DMS53 (cell line): ENCODE data around the gene HOTAIR.

Source experiments
- DNase-seq: peaks from one replicate; lab custom pipeline; 2025; lab: John Stamatoyannopoulos, UW

The HOTAIR gene

DNA sequence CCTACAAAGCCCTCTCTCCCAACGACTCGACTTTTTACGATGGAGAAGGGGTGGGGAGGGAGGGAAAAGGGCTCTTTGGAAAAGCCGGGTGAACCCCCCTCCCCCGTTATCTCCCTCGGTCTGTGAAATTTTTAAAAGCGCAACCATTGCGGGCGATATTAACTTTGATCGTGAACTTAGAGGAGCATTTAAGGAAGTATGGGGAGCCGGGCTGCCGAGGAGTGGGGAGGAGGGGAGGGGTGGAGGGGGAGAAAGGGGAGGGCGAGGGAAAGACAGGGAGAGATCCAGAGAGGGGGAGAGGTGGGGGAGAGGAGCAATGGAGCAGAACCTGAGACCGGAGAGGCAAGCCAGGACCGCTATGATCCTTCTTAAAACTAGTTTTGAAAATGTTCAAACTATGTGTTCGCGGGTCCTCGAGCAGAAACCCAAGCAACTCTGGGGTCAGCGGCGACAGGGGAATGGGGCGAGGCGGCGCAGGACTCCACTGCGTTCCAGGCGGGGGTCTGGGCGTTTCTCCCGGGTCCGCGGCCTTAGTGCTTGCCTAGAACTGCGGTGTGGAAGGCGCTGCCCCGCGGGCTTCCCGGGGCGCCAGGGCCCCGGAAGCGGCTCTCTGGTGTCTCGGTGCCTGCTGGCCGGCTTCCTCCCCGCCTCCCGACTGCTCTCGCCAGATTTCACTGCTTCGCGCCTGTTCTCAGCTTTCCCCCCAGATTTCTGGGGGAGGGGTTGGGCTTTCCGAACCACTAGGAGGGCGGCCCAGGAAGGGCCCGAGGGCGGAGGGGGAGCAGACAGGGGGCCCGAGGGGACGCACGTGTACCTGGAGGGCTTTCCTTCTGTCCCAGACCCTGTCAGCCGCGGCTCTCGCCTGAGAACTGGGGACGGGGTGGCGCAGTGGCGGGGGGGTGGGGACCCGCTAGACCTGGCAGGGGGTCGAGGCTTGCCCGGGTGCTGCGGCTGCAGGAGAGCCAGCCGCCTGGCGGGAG is at the start of gene HOTAIR:
Gene HOTAIR (minus strand): TSS at position 871 of the 980 bp plus-strand sequence.
- peak; percentile 38 for DNase-seq

DNA sequence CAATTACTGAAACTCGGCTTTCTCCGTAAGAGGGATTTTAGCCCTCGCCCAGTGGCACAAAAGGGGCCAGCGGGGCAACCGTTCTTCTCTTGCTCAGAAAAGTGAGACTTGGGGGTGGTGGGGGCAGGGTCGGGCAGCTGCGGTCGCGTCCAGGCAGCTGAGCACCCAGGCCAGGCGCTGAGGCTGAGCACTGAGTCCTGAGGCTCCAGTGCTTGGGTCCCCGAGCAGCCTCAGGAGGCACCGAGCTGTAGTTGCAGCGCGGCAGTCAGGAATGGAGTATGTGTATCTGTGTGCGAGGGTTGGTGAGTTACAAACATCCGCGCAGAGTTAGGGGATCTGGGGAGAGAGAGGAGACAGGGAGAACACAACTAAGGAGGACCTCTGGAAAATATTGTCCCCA is 49.4 kb upstream of the HOTAIR start:
- no peak for DNase-seq

DNA sequence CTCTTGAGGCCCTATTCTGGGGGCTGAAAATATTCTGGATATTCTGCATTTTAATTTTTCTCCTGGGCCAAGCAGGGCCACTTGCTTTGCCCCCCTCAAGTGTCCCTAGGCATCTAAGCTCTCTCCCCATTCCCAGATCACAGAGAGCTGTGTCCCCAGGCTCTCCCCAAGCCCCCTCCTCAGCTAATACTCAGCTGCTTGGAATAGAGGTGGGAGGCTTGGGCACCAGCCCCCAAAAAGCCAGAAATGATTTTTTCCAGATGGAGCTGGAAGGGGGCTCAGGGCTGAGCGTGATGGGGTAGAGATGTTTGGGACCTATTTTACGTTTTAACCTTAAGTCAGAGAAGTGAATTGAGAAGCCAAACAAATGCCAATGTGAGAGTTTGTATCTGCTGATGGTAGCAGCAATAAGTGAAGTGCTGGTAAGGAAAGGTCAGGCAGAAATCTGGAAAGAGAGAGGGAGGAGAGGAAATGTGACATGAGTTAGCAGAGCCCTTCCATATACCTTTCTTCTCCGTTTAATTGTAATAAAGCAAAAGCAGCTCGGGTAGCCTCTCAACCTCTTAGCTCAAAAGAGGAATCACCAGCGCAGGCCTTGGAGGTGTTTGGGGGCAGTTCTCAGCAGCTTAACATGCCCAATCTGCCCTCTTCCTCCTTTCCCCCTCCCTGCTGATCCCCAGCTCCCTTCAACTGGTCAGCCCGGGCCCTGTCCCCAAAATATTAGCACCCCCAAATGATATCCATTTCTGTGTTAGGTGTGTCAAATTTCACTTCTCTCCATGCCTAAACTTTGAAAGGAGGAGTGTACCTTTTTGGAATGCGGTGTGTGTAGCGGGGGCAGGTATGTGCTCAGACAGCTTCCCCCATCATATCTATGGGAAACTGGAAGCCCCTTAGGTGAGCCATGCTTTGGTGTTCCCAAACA is 48.5 kb upstream of the HOTAIR start:
- DNase-seq: no peak

DNA sequence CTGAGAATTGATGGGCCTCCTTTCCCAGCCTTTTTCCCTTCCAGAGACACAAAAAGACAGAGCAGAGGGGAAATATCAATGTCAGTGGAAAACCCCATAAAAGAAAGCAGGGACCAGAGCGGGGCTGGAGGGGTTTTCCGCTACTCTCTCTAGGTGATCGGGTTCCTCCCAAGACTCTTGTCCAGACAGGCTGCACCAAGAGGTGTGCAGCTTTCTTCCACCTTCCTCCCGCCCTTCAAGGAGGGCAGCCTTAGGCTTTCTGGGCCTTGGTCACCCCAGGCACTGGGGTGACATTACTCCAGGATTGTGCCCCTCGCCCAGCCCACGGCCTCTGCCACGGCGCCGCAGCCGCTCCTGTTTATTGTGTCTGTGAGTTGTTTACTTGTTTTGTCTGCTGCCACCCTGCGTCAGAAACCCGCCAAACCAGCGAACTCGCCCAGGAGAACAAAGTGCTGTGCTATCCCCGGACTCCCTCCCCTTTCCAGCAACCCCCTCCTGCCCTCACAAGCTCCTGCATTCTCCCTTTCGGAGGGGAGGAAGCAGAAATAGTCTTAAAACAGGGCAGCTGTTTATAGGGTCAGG is 46.8 kb upstream of the HOTAIR start:
- DNase-seq: peak; percentile 36

DNA sequence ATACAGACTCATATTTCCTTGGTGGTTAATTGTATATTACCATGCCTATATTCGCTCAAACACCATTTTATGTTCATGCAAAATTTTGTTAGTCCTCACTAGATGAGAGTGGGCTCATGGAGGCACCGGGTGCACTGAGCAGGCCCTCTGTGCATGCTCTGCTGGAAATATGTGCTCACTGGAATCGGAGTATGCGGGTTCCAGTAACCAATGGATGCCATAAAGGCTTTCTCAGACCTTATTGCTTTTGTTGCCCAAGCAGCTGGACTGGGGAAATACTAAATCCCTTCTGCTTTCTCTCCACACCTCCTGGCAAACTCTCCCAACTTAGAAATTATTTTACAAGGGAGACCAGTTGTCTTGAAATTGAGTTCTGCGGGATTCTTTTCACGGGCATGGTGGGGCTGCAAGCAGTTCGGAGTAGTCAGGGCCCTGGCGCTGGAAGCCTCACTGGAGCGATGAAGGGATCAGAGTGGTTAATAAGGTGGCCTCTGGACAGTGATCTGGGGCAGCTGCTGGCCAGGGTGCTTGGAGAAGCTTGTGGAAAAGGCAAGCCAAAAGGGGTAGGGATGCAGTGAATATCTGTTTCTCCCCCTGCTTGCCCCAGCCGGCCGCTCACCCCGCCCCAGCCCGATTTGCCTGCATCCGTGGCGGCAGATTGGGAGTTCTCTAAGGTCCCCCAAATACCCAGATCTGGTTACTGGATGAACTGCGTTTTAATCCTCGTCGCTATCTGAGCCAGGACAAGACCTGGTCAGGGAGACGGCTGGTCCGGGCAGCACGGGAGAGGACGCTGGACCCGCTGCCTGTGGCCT is 46.0 kb upstream of the HOTAIR start:
- no peak for DNase-seq

DNA sequence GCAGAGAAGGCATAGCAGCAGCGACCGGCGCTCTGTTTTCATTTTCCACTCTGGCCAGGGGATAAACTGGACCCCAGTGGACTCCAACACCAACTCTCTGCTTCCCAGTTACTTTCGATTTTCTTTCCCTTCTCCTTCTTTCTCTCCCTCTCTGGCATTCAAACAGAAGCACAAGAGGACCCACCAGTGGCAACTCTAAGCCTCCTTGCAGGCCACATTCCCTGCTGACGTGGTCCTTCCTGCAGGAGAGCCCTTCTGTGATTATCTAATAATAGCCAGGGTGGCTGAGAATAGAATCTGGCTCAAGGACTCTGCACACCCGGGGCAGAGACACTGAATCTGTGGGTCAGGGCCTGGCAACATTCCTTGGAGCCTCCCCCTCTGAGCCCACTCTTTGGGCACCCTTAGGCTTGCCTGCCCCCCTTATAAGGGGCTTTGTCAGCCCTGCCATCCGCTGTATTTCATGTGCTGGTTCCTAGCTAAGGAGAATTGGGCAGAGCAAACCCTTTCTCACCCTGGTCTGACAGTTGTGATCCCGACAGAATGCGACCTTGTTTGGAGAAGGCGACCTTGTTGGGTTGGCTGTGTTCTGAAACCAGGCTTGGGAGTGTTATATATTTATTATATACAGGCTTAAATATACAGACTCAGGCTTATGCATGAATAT is 45.3 kb upstream of the HOTAIR start:
- DNase-seq: no peak

DNA sequence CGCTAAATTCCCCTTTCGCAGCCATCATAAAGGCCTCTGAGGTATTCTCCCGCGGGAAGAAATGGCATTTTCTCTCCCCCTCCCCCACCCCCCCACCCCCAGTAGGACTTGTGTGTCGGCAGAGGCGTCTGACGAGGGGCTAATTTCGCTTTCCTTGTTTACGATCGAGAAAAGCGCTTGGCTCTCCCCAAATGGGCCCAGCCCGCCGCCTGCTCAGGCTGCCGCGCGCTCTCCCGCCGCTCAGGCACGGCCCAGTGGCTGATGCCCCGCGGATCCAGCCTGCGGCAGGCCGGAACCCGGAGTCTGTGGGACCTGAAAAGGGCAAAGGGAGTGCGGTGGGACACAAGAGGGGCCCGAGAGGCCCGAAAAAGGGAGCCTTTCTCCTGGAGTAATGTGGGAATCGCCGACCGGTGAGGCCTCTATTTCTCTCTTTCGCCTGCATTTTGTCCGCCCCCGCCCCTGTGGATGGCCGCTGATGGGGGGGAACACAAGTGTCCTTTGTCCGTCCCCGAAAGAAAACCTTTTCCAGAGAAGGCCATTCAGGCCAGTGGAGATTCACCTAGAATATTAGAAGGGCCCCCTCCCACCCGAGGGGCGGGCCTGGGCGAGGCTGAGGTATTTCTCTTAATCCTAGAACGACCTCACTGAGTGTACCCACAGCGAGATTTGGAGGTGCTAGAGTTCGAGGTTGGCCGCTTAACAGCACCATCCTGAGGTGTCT is 44.5 kb upstream of the HOTAIR start:
- no peak for DNase-seq

DNA sequence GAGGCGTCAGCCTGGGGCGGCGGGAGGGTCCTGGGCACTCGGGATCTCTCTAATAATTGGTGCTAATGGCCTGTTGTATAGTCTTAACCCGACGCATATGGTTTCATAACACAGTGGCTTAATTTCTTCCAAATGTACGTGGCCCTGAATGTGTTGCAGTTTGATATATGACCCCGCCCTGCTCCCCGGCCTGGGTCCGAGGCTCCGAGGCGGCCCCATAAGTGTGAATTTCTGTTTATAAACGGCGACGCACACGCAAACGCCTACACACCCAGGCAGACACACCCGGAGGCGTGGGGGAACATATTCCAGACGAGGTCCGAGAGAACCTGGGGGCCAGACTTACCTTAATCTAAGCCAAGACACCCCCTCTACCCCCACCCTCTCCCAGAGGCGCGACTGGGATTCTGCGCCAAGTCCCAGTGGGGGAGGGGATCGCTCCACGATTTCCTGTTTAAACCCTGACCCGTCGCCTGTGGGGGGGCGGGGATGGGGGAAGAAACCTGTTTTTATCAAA is 43.8 kb upstream of the HOTAIR start:
- no peak for DNase-seq

DNA sequence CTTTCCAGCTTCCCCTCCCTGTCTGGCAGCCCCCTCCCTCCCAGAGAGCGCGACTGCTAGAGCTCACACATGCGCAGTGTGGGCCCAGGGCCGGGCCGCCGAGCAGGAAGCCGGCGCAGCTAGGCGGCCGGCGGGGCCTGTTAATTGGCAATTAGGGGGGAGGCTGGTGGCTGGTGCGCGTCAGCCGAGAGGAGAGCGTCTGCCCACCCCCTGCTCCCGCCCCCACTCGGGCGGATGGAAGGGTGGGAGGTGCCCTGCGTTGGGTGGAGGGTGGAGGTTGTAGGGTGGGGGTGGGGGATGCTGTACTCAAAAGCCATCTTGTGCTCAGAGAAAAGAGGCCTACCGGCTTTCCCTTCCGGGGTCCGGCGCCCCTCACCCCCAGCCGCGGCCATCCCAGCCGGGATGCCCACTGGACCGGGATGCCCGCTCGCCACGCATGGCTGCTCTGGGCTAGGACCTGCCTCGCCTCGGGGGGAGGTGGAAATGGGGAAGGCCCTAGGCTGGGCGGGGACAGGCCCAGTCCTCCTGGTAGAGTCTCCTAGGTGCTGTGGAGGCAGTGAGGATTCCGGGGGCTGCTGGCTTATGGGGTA is 43.2 kb upstream of the HOTAIR start:
- DNase-seq: peak; percentile 78

DNA sequence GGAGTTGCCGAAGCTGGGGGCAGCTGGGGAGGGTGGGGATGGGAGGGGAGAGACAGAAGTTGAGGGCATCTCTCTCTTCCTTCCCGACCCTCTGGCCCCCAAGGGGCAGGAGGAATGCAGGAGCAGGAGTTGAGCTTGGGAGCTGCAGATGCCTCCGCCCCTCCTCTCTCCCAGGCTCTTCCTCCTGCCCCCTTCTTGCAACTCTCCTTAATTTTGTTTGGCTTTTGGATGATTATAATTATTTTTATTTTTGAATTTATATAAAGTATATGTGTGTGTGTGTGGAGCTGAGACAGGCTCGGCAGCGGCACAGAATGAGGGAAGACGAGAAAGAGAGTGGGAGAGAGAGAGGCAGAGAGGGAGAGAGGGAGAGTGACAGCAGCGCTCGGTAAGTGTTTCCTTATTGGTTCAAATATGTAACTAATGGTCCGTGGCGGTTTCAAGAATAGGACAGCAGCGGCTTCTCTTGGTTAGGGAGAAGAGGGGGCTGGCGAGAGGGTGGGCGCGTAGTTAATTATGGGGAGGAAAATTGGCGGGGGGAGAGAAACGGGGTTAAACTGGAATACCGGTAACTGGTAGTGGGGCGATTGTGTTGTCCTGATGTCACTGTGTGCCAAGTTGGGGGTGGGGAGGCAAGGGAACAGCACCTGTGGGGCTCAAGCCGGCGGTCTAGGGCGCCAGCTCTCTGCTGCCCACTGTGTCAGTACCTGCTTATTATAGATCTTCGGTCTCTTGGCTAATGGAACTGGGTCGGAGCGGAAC is 42.5 kb upstream of the HOTAIR start:
- DNase-seq: peak; percentile 78

DNA sequence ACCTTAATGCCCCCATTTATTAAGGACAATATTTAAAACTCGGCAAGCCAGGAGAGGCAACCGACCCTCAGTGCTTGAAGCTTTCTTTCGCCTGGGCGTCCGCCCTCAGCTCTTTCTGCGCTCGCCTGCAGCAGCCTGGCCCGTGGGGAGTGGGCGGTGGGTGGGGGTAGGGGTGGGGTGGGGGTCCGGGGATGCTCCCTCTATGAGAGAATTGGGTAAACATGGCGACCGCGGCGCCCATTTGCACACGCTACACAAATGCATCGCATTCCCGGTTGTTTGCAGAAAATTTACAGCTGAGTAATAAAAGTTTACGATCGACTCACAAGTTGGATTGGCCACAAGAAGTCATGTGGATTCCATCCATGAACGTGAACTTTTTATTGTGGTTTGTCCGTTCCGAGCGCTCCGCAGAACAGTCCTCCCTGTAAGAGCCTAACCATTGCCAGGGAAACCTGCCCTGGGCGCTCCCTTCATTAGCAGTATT is 41.8 kb upstream of the HOTAIR start:
- peak; percentile 27 for DNase-seq

DNA sequence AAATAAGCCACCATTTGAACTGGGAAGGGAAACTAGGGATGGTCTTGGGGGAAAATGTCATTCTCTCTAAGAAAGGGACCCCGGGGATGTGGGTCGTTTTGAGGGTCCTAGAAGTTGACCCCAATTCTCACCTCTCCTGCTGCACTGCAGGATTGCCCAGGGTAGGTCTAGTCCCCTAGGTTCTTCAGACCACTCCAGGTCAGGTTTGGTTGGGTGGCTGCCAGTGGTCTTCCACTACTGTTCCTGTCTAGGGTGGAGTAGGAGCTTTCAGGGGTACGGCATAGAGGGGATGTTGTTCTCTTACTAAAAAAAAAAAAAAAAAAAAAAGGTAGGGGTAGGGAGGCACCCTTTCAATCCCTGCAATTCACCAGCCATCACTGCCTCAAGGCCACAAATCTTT is 41.3 kb upstream of the HOTAIR start:
- no peak for DNase-seq

DNA sequence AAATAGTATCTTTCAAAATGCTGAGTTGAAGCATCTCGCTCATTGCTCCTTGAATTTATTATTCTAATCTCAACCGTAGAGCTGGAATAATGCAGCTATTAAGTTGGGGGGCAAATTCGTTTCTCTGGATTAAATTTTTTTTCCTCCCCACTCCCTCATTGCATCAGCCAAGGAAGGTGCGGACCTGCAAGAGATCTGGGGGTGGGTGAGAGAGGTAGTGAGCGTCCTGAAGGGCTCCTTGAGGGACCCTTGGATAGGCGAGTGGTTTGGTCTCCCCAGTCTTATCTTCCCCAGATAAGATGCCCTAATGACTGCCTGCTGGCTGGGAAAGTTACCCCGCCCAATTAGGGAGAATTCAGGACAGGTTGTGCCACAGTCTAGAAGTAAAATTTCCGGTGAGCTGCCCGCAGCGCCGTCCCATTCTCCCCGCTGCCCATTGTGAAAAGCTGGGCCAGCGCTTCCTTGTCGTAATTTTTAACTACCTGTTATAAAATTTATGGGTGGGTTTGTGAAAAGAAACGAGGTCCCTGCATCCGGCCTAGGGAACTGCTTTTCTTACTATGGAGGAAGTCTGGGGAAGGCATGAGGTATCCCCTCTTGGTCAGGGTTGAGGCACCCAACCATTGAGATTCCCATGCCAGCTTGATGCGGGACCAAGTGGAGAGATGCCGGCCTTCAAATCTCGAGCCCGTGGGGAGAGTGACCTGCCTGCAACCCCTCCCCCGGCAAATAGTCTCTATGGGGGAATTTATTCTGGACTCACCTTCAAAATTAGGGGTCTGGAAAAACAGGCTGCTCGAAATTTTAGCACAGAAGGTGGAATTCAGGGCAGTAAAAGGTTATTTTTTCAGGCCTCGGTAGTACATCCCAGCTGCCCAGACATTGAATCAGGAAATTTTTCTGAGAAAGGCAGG is 40.5 kb upstream of the HOTAIR start:
- no peak for DNase-seq

DNA sequence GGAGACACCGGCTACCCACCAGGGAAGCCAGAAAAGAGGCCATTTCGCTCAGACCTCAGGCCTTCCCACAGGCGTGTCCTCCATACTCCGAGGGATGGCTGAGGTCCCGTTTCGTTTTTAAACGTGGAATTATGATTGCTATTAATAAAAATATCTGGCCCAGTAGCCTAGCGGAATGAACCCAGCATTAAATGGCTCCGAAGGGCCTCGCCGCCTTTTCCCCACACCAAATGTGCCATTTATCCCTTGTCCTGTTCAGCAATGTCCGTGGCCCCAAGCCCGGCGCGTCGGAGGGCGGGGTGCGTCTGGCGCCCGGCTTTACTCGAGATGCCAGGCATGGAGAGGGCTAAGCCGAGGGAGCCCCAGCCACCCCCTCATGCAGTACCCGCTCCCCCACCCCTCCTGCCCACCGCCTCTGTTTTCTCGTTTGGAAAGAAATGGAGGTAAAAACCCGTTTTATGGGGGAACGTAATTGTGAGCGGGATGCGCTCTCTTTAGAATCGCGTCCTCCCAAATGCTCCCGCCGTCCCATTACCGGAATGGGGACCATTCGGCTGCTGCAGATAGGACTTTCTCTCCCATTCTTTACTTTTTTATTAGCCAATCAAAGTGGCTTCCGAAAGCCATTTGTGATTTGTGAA is 39.7 kb upstream of the HOTAIR start:
- DNase-seq: no peak

DNA sequence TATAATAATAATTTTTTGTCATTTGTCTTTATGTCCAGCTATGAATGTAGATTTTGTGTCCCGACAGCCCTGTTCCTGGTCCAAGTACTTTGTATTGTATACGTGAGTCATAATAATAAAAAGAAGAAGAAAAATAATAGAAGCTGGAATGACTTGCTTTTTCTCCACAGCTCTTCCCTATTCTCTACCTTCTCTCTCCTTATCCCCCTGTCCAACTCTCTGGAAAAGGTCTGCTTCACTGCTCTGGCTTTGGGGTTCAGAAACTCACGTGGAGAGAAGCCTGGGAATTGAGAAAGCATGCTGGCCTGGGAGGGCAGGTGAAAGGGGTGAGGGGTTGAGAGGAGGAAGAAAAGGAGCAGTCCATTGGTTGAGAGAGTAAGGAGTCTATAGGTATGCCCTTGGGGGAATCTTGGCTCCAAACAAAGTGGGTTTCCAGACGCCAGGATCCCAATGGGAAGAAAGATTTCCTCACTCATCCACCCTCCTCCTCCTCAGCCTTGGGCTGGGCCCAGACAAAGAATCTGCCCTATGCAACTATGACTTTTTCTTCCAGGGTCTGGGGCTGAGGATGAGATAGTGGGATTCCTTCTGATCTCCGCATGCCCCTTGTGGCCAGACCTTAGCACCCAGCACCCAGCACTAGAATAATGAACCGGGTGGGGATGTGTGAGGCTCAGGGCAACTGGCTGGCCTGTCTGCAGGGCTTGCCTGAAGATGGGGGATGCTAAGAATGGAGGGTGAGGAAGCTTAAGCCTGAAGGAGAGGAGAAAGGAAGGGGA is 38.1 kb upstream of the HOTAIR start:
- DNase-seq: no peak
